ENCODE data around the gene PSEN2.
A peak's percentile ranks its signal among the peaks of the same experiment; 100 is the strongest.
"Not testable (repeated sequence)": the region's sequence is repeated elsewhere in the genome, so short reads cannot be mapped to it uniquely, and the experiment has no call there.

The PSEN2 gene

DNA sequence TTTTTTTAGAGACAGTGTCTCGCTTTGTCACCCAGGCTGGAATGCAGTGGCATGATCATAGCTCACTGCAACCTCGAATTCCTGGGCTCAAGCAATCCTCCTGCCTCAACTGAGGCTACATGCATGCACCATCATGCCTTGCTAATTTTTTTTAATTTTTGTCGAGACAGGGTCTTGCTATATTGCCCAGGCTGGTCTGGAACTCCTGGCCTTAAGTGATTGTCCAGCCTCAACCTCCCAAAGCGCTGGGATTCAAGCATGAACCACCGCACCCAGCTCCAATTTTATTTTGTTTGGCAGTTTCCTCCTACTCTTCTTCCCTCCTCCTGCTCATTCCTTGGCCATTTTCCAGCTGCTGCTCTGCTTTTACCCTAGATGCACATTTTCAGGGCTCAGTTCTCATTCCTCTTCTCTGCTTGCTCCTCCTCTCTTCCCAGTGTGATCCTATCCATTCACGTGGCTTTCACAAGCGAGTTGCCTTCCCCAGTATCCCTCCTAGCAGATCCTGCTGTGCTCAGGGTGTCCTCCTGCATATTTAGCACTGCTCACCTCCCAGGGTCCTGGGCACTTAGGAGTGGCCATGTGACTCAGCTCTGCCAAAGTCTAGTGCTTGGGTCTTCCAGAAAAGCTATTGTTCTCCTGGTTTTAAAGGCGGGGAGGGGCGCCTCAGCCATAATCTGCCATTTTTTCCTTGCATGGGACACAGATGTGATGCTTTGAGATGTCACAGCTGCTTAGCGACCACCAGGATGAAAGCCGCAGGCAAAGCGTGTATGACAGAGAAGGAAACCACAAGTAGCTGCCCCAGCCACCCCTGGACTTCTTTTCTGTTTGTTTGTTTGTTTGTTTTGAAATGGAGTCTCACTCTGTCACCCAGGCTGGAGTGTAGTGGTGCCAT, 33.7 kb downstream of the PSEN2 start:
- no peak for TF ChIP-seq GATA1 (IDR thresholded peaks at IDR 0.05; ENCODE audit: low read depth, low read length)
- no peak for TF ChIP-seq POLR2A (IDR thresholded peaks at IDR 0.05; ENCODE audit: low read length)
- DNase-seq = no peak

- TF ChIP-seq POLR2A (IDR thresholded peaks at IDR 0.05; ENCODE audit: low read length) = no peak
- no peak for TF ChIP-seq GATA1 (IDR thresholded peaks at IDR 0.05; ENCODE audit: low read depth, low read length)
These were observed 34.4 kb downstream of the PSEN2 start for GRCh38 chr1:226904772-226905171.

DNA sequence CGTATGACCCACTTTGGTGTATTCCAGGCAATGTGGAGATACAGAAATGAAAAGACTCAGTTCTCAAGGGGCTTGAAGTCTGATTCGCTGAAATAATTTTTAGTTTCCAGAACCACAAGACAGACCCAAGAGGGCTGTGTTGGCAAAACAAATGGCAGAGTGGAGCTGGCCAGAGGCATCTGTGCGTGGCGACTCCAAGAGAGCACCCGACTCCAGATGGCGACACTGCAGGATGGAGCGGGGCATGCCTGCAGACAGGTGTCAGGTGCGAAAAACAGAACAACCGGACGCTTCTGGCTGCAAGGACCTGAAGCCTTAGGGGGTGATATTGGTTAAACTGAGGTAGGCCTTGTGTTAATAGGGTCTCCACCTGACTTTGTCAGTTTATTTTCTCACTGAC, 38.0 kb downstream of the PSEN2 start:
- no peak for DNase-seq
- TF ChIP-seq POLR2A (IDR thresholded peaks at IDR 0.05; ENCODE audit: low read length) (no peak), GATA1 (IDR thresholded peaks at IDR 0.05; ENCODE audit: low read depth, low read length) (no peak)

More at GRCh38 chr1:226904772-226905171, 34.4 kb downstream of the PSEN2 start:
- DNase-seq = no peak

GRCh38 chr1:226908913-226909312, 38.5 kb downstream of the PSEN2 start:
- TF ChIP-seq GATA1 (IDR thresholded peaks at IDR 0.05; ENCODE audit: low read depth, low read length) (no peak), POLR2A (IDR thresholded peaks at IDR 0.05; ENCODE audit: low read length) (no peak)
- no peak for DNase-seq

DNA sequence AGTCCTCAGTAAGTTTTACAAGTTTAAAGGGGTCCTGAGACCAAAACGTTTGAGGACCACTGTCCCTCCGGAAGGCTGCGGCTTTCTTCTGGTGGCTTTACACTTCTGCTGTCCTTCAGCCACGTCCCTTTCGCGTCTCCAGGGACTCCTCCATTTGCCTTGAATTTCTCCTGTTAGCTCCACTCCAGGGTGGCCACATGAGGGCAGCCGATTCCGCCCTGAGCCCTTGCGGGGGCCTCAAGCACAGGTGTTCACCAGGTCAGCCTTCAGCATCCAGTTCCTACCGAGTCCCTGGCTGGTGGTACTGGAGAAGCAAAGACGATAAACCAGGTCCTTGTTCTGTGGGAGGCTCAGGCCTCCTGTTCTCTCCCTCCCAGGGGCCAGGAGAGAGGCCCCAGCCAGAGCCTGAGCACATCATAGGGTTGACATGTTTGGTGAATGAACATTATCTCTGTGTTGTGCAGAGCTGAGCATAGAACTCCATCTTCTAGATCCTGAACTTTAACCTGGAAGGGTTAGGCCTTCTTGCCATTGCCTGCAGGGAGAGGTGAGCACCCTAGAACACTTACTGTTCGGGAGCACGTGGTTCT, 42.3 kb downstream of the PSEN2 start:
- peak; percentile 55 to 61 for DNase-seq
- TF ChIP-seq POLR2A (IDR thresholded peaks at IDR 0.05; ENCODE audit: low read length) (no peak), GATA1 (IDR thresholded peaks at IDR 0.05; ENCODE audit: low read depth, low read length) (no peak)

DNA sequence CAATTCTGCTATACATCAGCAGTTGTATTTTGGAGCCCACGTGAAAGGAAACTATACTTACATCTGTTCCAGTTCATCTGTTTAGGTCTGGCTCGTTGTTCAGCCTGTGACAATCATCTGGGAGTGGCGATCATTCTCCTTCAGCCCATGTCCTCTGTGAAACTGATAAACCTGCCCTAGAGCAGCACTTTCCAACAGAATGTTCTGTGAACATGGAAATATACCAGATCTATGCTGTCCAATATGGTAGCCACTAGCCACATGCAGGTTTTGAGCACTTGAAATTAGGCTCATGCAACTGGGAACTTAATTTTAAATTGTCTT, 45.2 kb downstream of the PSEN2 start:
- TF ChIP-seq GATA1 (IDR thresholded peaks at IDR 0.05; ENCODE audit: low read depth, low read length) = no peak
- no peak for TF ChIP-seq POLR2A (IDR thresholded peaks at IDR 0.05; ENCODE audit: low read length)
- peak; percentile 30 to 71 for DNase-seq

DNA sequence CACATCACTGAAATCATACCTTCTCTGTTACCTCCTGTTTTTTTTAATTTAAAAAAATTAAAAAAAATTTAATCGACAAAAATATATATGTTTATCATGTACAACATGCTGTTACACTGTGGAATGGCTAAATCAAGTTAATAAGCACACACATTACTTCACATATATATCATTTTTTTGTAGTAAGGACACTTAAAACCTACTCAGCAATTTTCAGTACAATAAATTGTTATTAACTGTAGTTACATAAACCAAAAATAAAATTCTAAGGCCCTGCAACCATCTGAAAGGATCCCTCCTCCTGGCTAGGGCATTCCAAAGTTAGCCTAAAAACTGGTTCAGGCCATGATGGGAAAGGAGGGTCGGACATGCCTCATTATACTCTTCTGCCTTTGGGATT, 46.1 kb downstream of the PSEN2 start:
- no peak for DNase-seq
- TF ChIP-seq POLR2A (IDR thresholded peaks at IDR 0.05; ENCODE audit: low read length) (no peak), GATA1 (IDR thresholded peaks at IDR 0.05; ENCODE audit: low read depth, low read length) (no peak)

DNA sequence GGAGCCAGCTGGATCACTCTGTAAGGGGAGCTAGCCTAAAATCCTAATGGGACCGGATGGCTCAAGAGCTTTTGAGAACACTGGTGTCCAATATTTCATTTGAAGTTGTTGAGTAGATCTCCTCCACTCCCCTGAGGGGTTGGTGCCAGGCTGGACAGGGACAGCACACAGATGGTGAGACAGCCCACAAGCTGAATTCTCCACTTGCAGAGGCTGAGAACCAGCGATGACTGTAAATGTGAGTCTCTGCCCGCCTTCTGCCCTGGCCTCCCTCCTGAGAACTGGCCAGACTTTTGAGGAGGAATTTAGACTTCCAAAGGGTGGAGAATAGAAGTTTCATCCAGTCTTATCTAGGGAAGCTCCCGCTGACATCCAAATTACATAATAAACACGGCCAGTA, 49.2 kb downstream of the PSEN2 start:
- DNase-seq = no peak
- TF ChIP-seq GATA1 (IDR thresholded peaks at IDR 0.05; ENCODE audit: low read depth, low read length) = no peak
- no peak for TF ChIP-seq POLR2A (IDR thresholded peaks at IDR 0.05; ENCODE audit: low read length)

- no peak for TF ChIP-seq GATA1 (IDR thresholded peaks at IDR 0.05; ENCODE audit: low read depth, low read length)
- TF ChIP-seq POLR2A (IDR thresholded peaks at IDR 0.05; ENCODE audit: low read length) = no peak
- DNase-seq = no peak
These were observed 49.6 kb downstream of the PSEN2 start for GRCh38 chr1:226919995-226920394.

DNA sequence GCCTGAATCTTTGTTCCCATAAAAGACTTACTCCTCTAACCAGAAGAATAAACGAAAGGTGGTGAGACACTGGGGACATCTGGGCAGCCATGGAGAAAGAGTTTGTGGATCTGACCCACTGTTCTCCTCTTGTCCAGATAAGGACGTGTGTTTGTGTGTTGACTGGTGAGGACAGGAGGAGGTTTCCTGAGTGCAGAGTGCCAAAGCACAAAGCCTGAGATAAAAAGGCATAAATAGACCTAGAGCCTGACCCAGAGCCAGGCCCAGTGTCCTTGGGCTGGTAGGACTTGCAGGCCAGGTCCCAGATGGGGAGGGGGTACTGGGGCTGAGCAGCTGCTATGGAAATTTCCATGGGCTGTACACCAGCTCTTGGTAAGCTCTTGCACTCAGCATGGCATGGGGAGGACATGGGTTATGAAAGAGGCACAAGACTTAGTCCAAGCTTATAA, 50.1 kb downstream of the PSEN2 start:
- no peak for DNase-seq
- TF ChIP-seq POLR2A (IDR thresholded peaks at IDR 0.05; ENCODE audit: low read length) (no peak), GATA1 (IDR thresholded peaks at IDR 0.05; ENCODE audit: low read depth, low read length) (no peak)

GRCh38 chr1:226921504-226921903, 51.1 kb downstream of the PSEN2 start:
- no peak for DNase-seq
- TF ChIP-seq GATA1 (IDR thresholded peaks at IDR 0.05; ENCODE audit: low read depth, low read length) = no peak

GRCh38 chr1:226929260-226930111, 59.1 kb downstream of the PSEN2 start:
- not testable (repeated sequence) for DNase-seq

DNA sequence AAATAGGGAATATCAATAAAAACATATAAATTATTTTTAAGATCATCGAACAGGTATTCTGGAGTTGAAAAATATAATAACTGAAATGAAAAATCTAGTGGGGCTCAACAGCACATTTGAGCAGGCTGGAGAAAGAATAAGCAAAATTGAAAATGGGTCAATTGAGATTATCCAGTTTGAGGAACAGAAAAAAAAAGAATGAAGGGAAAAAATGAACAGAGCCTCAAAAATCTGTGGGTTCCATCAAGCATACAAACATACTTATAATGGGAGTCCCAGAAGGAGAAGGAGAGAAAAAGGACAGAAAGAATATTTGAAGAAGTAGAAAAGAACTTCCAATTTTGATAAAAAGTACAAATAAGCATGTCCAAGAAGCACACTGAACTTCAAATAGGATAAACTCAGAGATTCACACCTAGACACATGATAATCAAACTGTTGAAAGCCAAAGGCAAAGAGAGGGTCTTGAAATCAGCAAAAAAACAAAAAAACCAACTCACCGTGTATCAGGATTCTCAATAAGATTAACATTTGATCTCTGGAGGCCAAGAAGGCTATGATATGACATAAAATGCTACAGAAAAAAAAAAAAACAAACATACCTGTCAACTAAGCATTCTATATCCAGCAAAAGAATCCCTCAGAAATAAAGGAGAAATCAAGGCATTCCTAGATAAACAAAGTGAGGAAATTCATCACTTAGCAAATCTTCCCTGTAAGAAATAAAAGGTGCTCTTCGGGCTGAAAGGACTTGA, 64.2 kb downstream of the PSEN2 start:
- TF ChIP-seq GATA1 (IDR thresholded peaks at IDR 0.05; ENCODE audit: low read depth, low read length) = no peak
- DNase-seq = no peak

All from erythroblast (primary cell).